Fibroblast of mammary gland (primary cell): ENCODE measurements around the gene CXCL16.

Source experiments
- DNase-seq: peaks from one replicate; pipeline ENCODE4 v3.0.0-alpha.2; 2010; ENCODE audit warnings: low read depth
- H3K4me3 ChIP-seq: 2 replicates; pipeline ENCODE4 v1.5.1; 2011; ENCODE audit warnings: low read depth, mild to moderate bottlenecking, low read length, moderate library complexity; ENCODE audit not compliant: control insufficient read depth
- TF ChIP-seq, protein P1 (sequence below): conservative IDR thresholded peaks from 2 replicates; pipeline ENCODE4 v1.5.1; 2011; ENCODE audit warnings: low read depth, low read length, inconsistent platforms; ENCODE audit not compliant: control insufficient read depth, insufficient read depth

CXCL16 gene

DNA sequence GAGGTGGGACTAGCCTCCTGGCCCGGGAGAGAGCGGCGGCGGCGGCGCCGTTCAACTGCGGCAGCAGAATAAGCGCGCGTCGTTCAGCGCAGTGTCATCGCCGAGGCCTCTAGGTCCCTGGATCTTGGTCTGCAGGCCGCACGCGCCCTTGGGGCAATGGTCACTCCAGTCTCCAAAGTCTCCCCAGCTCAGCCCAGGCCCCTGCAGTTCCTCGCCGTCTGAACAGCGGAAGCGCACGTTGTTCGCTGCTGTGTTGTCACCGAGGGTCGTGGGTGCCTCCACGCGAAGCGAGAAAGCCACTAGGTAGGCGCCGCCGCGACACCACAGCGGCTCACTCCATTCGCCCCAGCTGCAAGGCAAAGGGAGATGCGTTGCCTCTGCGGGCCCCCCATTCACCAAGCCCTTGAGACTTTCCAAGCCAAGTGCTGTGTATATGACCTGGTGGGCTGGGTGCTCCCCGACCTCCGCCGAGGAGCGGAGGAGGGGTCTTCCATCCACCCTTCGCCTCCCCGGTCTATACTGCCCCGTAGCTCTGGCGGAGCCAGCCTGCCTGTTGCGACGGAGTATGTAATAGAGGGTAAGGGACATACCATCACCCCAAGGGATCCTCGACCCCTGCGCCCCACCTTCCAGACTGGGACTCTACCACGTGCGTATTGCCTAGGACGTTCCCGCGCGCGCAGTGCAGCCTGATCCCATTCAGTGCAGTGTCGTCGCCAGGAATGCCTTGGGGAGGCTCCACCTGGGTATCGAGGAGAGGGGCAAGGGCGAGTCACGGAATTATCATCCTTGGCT, 45.8 kb upstream of the CXCL16 start:
- no peak for DNase-seq
- H3K4me3 ChIP-seq = no peak overlapping the region
- TF ChIP-seq, protein P1, sequence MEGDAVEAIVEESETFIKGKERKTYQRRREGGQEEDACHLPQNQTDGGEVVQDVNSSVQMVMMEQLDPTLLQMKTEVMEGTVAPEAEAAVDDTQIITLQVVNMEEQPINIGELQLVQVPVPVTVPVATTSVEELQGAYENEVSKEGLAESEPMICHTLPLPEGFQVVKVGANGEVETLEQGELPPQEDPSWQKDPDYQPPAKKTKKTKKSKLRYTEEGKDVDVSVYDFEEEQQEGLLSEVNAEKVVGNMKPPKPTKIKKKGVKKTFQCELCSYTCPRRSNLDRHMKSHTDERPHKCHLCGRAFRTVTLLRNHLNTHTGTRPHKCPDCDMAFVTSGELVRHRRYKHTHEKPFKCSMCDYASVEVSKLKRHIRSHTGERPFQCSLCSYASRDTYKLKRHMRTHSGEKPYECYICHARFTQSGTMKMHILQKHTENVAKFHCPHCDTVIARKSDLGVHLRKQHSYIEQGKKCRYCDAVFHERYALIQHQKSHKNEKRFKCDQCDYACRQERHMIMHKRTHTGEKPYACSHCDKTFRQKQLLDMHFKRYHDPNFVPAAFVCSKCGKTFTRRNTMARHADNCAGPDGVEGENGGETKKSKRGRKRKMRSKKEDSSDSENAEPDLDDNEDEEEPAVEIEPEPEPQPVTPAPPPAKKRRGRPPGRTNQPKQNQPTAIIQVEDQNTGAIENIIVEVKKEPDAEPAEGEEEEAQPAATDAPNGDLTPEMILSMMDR = no peak

DNA sequence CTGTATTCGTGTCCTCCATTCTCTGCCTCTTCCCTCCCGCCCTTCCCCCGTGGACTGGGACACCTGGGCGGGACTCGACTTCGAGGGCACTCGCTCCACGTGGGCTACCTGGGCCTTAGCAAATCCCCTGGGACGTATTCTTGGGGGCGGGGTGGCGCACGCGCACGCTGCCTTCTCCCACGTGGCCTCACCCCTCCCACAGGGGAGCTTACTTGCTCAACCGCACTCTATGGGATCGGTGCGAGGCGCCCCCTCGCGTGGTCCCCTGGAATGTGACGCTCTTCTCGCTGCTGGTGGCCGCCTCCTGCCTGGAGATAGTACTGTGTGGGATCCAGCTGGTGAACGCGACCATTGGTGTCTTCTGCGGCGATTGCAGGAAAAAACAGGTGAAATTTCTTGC, 42.9 kb upstream of the CXCL16 start:
- H3K4me3 ChIP-seq = no peak overlapping the region
- TF ChIP-seq, protein P1 = no peak
- no peak for DNase-seq

DNA sequence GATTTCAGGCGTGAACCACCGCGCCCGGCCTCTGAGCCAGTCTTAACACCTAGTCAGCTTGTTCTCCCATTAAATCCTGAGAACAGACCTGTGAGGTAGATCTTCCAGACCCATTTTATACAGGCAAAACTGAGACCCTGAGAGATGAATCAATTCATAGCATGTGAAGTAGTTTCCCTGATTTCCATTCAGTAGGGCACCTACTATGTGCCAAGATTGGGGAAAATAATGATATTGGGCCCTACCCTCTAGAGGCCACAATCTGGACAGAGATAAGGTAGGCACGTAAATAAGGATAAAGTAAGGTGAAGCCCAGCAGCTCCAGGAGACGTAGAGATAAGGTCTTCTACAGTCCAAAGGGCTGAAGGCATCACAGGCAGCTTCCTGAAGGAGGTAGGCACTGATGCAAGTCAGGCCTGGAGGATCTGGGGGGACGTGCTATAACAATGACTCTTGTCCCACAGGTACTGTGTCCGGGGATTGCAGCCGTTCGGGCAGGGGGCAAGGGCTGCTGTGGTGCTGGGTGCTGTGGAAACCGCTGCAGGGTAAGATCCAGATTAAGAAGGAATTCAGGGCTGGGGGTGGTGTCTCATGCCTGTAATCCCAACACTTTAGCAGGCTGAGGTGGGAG, 40.7 kb upstream of the CXCL16 start:
- H3K4me3 ChIP-seq = no peak overlapping the region
- TF ChIP-seq, protein P1 = no peak
- no peak for DNase-seq

DNA sequence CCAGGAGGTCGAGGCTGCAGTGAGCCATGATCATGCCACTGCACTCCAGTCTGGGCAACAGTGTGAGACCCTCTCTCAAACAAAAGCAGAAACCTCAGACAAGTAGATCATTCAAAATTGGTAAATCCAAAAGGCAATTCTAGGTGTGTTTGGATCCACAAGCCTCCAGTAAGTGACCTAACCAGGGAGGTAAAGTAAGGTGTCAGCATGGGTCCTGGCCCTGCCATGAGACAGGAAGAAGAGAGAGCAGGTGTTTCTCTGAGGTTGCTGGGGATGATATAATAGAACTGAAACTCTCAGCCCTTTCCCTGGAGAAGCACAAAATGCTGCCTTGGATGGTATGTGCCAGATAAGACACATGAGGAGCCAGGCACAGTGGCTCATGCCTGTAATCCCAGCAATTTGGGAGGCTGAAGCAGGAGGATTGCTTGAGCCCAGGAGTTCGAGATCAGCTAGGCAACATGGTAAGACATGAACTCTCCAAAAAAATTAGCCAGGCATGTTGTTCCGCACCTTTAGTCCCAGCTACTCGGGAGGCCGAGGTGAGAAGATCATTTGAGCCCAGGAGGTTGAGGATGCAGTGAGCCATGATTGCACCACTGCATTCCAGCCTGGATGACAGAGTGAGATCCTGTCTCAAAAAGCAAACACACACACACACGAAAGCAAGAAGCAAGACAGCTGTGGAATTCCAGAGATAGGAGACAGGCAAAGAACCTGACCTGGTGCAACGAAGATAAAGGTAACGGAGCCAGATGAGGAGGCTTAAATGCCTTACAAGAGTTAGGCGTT, 38.4 kb upstream of the CXCL16 start:
- DNase-seq = no peak
- H3K4me3 ChIP-seq = no peak overlapping the region
- TF ChIP-seq, protein P1 = no peak

DNA sequence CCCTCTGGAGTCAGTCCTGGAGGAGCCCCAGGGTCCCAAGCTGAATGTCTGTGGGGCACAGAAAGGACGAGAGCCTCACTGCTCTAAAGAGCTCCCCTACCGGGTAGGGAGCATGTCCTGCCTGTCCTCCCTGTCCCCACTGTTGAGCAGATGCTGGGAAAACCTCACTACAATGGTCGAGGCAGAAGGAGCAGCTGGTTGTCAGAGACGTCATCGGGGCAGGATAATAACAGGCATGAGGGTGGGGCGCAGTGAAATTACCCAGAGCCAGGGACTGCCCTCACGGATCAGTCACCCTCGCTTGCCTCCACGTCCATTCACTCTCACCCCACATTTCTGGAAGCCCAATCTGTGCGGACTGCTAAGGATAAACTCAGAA, 32.5 kb upstream of the CXCL16 start:
- no peak for DNase-seq
- H3K4me3 ChIP-seq = no peak overlapping the region
- TF ChIP-seq, protein P1 = no peak

DNA sequence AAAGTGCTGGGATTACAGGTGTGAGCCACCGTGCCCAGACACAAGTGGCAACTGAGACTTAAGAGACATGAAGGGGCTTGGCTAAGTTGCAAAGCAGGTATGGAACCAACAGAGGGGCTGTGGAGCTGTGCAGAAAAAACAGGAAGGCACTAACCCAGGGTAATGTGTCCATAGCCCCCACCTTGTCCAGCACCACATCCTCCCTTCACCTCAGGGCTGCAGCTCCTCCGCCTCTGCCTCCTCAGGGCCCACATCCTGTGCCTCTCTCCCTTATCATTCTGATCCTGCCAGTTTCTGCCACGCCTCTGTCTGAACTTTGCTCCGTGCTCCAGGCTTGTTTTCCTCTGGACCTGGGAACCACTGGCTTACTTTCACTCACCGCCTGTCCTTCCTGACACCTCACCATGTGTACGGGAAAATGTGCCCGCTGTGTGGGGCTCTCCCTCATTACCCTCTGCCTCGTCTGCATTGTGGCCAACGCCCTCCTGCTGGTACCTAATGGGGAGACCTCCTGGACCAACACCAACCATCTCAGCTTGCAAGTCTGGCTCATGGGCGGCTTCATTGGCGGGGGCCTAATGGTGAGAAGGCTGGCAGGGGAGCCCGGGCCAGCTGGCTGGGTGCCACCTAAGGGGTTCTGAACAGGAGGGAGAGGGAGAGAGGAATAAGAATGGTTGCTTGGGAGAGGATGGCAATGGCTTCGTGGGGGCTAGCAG, 31.9 kb upstream of the CXCL16 start, which contains the start of gene TM4SF5:
TM4SF5 (plus strand) TSS at position 368 of the 716 bp plus-strand sequence; CDS start at position 405, 37 bp downstream.
- TF ChIP-seq, protein P1 = no peak
- no peak within 1 kb of the TSS for H3K4me3 ChIP-seq
- no peak for DNase-seq
